GM12878 (cell line): ENCODE results near the gene CDK17. TPM values are rescaled to one million over a fixed set of nuclear protein-coding genes. Genes with fewer than 3 reads are reported as not detected.

Experiments
- ATAC-seq: fragments of 200-7000 bp; cut with Tn5 transposase; 3 replicates; pipeline ENCODE4 v1.9.1; 2020; ENCODE audit warnings: mild to moderate bottlenecking, moderate library complexity
- BruUV-seq: library from RNA; stranded (reverse); fragments of 400-500 nt; replicated peaks from 2 replicates; lab custom pipeline; 2021; lab: Mats Ljungman, UMichigan
- CTCF ChIA-PET: fragments of 300-600 bp; sonication (Branson Sonifier 250); formaldehyde crosslinking; extraction: SDS; loops from one replicate; lab custom pipeline; 2021; ENCODE audit warnings: inconsistent platforms; lab: Yijun Ruan, JAX
- POLR2A ChIA-PET: fragments of 350-600 bp; formaldehyde crosslinking; extraction: SDS; loops from one replicate; lab custom pipeline; 2021; ENCODE audit warnings: inconsistent platforms; lab: Charles Lee
- RAD21 ChIA-PET: fragments of 300-600 bp; sonication (Branson Sonifier 250); formaldehyde crosslinking; loops from one replicate; lab custom pipeline; 2023; ENCODE audit warnings: antibody characterized with exemption; ENCODE audit not compliant: unreplicated experiment; lab: Charles Lee
- SMC1A ChIA-PET: fragments of 300-600 bp; sonication (Branson Sonifier 250); formaldehyde crosslinking; loops from one replicate; lab custom pipeline; 2023; ENCODE audit not compliant: unreplicated experiment, uncharacterized antibody; lab: Charles Lee
- DNase-seq: peaks from one replicate; pipeline ENCODE4 v3.0.0-alpha.2; 2011; ENCODE audit warnings: low read depth, low spot score
- FAIRE-seq: peaks from 3 replicates; lab custom pipeline; 2011; peaks lifted over from hg19 to GRCh38; lab: Jason Lieb, UNC
- H2AFZ ChIP-seq: 2 replicates; pipeline ENCODE4 v1.6.0; 2011; ENCODE audit warnings: low read depth, low read length, control low read depth; ENCODE audit not compliant: control insufficient read depth
- H3K27ac ChIP-seq: 2 replicates; pipeline ENCODE4 v1.5.1; 2011; ENCODE audit warnings: control low read depth; ENCODE audit not compliant: control insufficient read depth, insufficient read depth
- H3K27me3 ChIP-seq, 2 experiments: replicated peaks in 1 of 2; 2 replicates each; pipeline versions ENCODE4 v1.6.0 to v1.6.1; 2011; ENCODE audit warnings: low read length in 1 of 2; ENCODE audit not compliant: control insufficient read depth in 2 of 2, insufficient read depth in 2 of 2
- H3K36me3 ChIP-seq, 2 experiments: 2 replicates each; pipeline ENCODE4 v1.5.1; 2011; ENCODE audit warnings: low read length in 1 of 2; ENCODE audit not compliant: control insufficient read depth in 2 of 2, insufficient read depth in 2 of 2
- H3K4me1 ChIP-seq: 2 replicates; pipeline ENCODE4 v1.6.1; 2011; ENCODE audit warnings: mild to moderate bottlenecking, low read length, moderate library complexity, mixed read lengths; ENCODE audit not compliant: control insufficient read depth, insufficient read depth
- H3K4me2 ChIP-seq: 2 replicates; pipeline ENCODE4 v1.6.0; 2011; ENCODE audit warnings: control low read depth; ENCODE audit not compliant: control insufficient read depth, insufficient read depth
- H3K4me3 ChIP-seq: fragments of 200-600 bp; sonication (generic); 2 replicates; pipeline ENCODE4 v1.5.1; 2016
- H3K79me2 ChIP-seq: 2 replicates; pipeline ENCODE4 v1.6.0; 2011; ENCODE audit warnings: low read length; ENCODE audit not compliant: control insufficient read depth, insufficient read depth
- H3K9ac ChIP-seq: 2 replicates; pipeline ENCODE4 v1.8.0; 2011; ENCODE audit warnings: low read length, control low read depth, mixed read lengths; ENCODE audit not compliant: control insufficient read depth, insufficient read depth
- H3K9me3 ChIP-seq: replicated peaks from 3 replicates; pipeline ENCODE4 v1.5.1; 2011; ENCODE audit warnings: mild to moderate bottlenecking, low read length; ENCODE audit not compliant: control insufficient read depth, insufficient read depth
- H4K20me1 ChIP-seq: 2 replicates; pipeline ENCODE4 v1.6.0; 2011; ENCODE audit not compliant: control insufficient read depth, insufficient read depth
- CHD2 ChIP-seq: IDR thresholded peaks from 2 replicates; pipeline ENCODE4 v1.6.1; 2011; ENCODE audit warnings: low read depth, low read length, improper control_type of control experiment, borderline replicate concordance
- CREM ChIP-seq: IDR thresholded peaks from 2 replicates; pipeline ENCODE4 v1.6.1; 2014; ENCODE audit warnings: antibody characterized with exemption, low read depth
- ETV6 ChIP-seq, 2 experiments: fragments of 450-650 bp in 1 of 2; IDR thresholded peaks in 1 of 2; conservative IDR thresholded peaks in 1 of 2; 2 replicates each; pipeline ENCODE4 v1.6.1; 2014; ENCODE audit warnings: antibody characterized with exemption in 1 of 2, borderline replicate concordance in 1 of 2, low read depth in 1 of 2, mild to moderate bottlenecking in 1 of 2, moderate library complexity in 1 of 2
- FOXK2 ChIP-seq: fragments of 450-650 bp; IDR thresholded peaks from 2 replicates; pipeline ENCODE4 v1.6.1; 2017; ENCODE audit warnings: mild to moderate bottlenecking, moderate library complexity
- FOXM1 ChIP-seq: IDR thresholded peaks from 2 replicates; pipeline ENCODE4 v1.6.1; 2012; ENCODE audit warnings: low read depth, mild to moderate bottlenecking, inconsistent platforms, low read length, moderate library complexity
- HDAC2 ChIP-seq: fragments of 200-600 bp; sonication (generic); IDR thresholded peaks from 2 replicates; pipeline ENCODE4 v1.6.1; 2017
- HDAC6 ChIP-seq: fragments of 200-600 bp; sonication (generic); IDR thresholded peaks from one replicate; pipeline ENCODE4 v1.8.0; 2017; ENCODE audit warnings: antibody characterized with exemption; ENCODE audit not compliant: unreplicated experiment
- IRF4 ChIP-seq: IDR thresholded peaks from 2 replicates; pipeline ENCODE4 v1.6.1; 2011; ENCODE audit warnings: low read depth, low read length
- MTA3 ChIP-seq: IDR thresholded peaks from 2 replicates; pipeline ENCODE4 v1.6.1; 2012; ENCODE audit warnings: low read length, inconsistent platforms, borderline replicate concordance
- MYC ChIP-seq: IDR thresholded peaks from 2 replicates; pipeline ENCODE4 v1.6.1; 2011; ENCODE audit warnings: mild to moderate bottlenecking, low read length, moderate library complexity, inconsistent platforms; ENCODE audit not compliant: insufficient read depth, insufficient replicate concordance, insufficient read length, severe bottlenecking
- NFIC ChIP-seq: IDR thresholded peaks from 2 replicates; pipeline ENCODE4 v1.6.1; 2012; ENCODE audit warnings: low read depth, mild to moderate bottlenecking, inconsistent platforms, low read length, moderate library complexity
- NFXL1 ChIP-seq: fragments of 450-650 bp; IDR thresholded peaks from 2 replicates; pipeline ENCODE4 v1.6.1; 2017; ENCODE audit warnings: antibody characterized with exemption, mild to moderate bottlenecking, borderline replicate concordance
- NFYA ChIP-seq: IDR thresholded peaks from 2 replicates; pipeline ENCODE4 v1.6.1; 2011; ENCODE audit warnings: low read depth, mild to moderate bottlenecking, low read length, improper control_type of control experiment, borderline replicate concordance
- NKRF ChIP-seq: fragments of 450-650 bp; conservative IDR thresholded peaks from 2 replicates; pipeline ENCODE4 v1.6.1; 2017; ENCODE audit warnings: mild to moderate bottlenecking, moderate library complexity
- SIN3A ChIP-seq: IDR thresholded peaks from 2 replicates; pipeline ENCODE4 v1.6.1; 2012; ENCODE audit warnings: low read depth, low read length, improper control_type of control experiment
- SMARCA5 ChIP-seq: fragments of 450-650 bp; IDR thresholded peaks from 2 replicates; pipeline ENCODE4 v1.6.1; 2017; ENCODE audit warnings: mild to moderate bottlenecking
- WGBS: methylation state at CpG from one replicate; pipeline ENCODE4 v1.1.6; 2016; ENCODE audit warnings: low lambda C conversion rate; ENCODE audit not compliant: insufficient replicate concordance, insufficient coverage; ENCODE audit errors: missing lambda C conversion rate; 5-methylcytosine and 5-hydroxymethylcytosine counted together
- in situ Hi-C: fragments of 300-500 bp; cut with MboI; formaldehyde crosslinking; loops from 9 replicates; pipeline ENCODE4 v1.14.3; 2018; ENCODE audit warnings: mixed read lengths
- intact Hi-C: fragments of 100-400 bp; cut with micrococcal nuclease; formaldehyde crosslinking; loops from one replicate; pipeline ENCODE4 v1.14.2; 2022; ENCODE audit not compliant: unreplicated experiment
- polyA plus RNA-seq, 11 experiments: library from polyadenylated mRNA; depleted of rRNA in 4 of 11; unstranded in 6 of 11; stranded (reverse) in 5 of 11; fragments of >200 nt; fragmentation: Nextera tagmentation in 4 of 11; fragmentation: Illumina TruSeq in 1 of 11; extraction: Ambion mirVana in 4 of 11; extraction: Trizol in 1 of 11; gene quantifications; 1 replicate in 1 of 11; 2 replicates in 10 of 11; pipeline versions ENCODE4 v1.2.1 to v1.2.3, GENCODE V29; 2011 to 2016; ENCODE audit warnings: inconsistent platforms in 2 of 11, missing spikeins in 2 of 11, low read depth in 1 of 11
- total RNA-seq, 4 experiments: library from RNA; depleted of rRNA in 3 of 4; stranded (reverse); fragments of >200 nt in 3 of 4; fragmentation: Illumina TruSeq in 1 of 4; extraction: Trizol in 1 of 4; gene quantifications; 2 replicates each; pipeline versions ENCODE4 v1.2.1 to v1.2.3, GENCODE V29; 2013 to 2021
- TF ChIP-seq, protein P1 (sequence below): IDR thresholded peaks from 2 replicates; pipeline ENCODE4 v1.6.1; 2012; ENCODE audit warnings: low read depth, low read length, improper control_type of control experiment
- TF ChIP-seq, protein P2 (sequence below): IDR thresholded peaks from 2 replicates; pipeline ENCODE4 v1.6.1; 2011; ENCODE audit warnings: low read depth, low read length, improper control_type of control experiment, borderline replicate concordance

CDK17 gene
- total and polyA plus RNA-seq, 10 of the 15 experiments (the other 5 are each of a cell fraction or from before 2014, with no cell fraction given), result 5.6 to 45.6 (median 18.3) TPM

GRCh38 chr12:96408993-96409392, 8.8 kb upstream of the CDK17 start:
- in situ Hi-C loops, result no loop called here
- H3K9ac ChIP-seq, result no peak overlapping the region
- H3K36me3 ChIP-seq, result no peaks in the 10 kb centered on the region
- no peak for ATAC-seq
- no peak for DNase-seq
- ChIA-PET POLR2A (no interaction called here), RAD21 (no interaction called here), CTCF (interaction anchor here (0.9 kb wide), 1 partner anchor 108 kb away, joined by 4 read pairs; no protein-coding TSS in a partner anchor), SMC1A (interaction anchor here (1.2 to 1.4 kb wide), 2 partner anchors 10 to 107 kb away, joined by 3 to 5 read pairs; no protein-coding TSS in a partner anchor)
- BruUV-seq, result no TSS peak
- TF ChIP-seq HDAC2 (no peak), FOXM1 (no peak), MTA3 (no peak), NKRF (no peak), NFIC (no peak), CREM (no peak), IRF4 (no peak), ETV6 (conservative IDR thresholded peaks at IDR 0.05 in 1 of 2, IDR thresholded peaks at IDR 0.05 in 1 of 2; ENCODE audit: borderline replicate concordance in 1 of 2, low read depth in 1 of 2) (no peak), MYC (no peak), HDAC6 (no peak), SIN3A (no peak), SMARCA5 (no peak), NFXL1 (no peak), FOXK2 (no peak), CHD2 (no peak), NFYA (no peak)
- TF ChIP-seq, protein P1, sequence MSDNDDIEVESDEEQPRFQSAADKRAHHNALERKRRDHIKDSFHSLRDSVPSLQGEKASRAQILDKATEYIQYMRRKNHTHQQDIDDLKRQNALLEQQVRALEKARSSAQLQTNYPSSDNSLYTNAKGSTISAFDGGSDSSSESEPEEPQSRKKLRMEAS, result no peak
- TF ChIP-seq, protein P2, sequence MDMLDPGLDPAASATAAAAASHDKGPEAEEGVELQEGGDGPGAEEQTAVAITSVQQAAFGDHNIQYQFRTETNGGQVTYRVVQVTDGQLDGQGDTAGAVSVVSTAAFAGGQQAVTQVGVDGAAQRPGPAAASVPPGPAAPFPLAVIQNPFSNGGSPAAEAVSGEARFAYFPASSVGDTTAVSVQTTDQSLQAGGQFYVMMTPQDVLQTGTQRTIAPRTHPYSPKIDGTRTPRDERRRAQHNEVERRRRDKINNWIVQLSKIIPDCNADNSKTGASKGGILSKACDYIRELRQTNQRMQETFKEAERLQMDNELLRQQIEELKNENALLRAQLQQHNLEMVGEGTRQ, result no peak
- intact Hi-C loops, result loop anchor here (10.0 kb wide), 1 partner anchor 374 kb away; the partner anchor contains the start of gene LTA4H
- no peaks in the 10 kb centered on the region for H3K79me2 ChIP-seq
- H2AFZ ChIP-seq, result no peak overlapping the region
- H3K4me3 ChIP-seq, result no peak overlapping the region
- H3K9me3 ChIP-seq, result no peaks in the 10 kb centered on the region
- no peak overlapping the region for H3K4me2 ChIP-seq
- H3K4me1 ChIP-seq, result peaks cover 28% of the 10 kb centered on the region
- FAIRE-seq, result no peak
- no peak overlapping the region for H3K27ac ChIP-seq
- H3K27me3 ChIP-seq, result no peaks in the 10 kb centered on the region
- no peaks in the 10 kb centered on the region for H4K20me1 ChIP-seq
- WGBS, result 96% methylated on average over 3 of the region's 3 CpGs
